Measurements from ENCODE around the gene RGS3.

Gene RGS3

DNA sequence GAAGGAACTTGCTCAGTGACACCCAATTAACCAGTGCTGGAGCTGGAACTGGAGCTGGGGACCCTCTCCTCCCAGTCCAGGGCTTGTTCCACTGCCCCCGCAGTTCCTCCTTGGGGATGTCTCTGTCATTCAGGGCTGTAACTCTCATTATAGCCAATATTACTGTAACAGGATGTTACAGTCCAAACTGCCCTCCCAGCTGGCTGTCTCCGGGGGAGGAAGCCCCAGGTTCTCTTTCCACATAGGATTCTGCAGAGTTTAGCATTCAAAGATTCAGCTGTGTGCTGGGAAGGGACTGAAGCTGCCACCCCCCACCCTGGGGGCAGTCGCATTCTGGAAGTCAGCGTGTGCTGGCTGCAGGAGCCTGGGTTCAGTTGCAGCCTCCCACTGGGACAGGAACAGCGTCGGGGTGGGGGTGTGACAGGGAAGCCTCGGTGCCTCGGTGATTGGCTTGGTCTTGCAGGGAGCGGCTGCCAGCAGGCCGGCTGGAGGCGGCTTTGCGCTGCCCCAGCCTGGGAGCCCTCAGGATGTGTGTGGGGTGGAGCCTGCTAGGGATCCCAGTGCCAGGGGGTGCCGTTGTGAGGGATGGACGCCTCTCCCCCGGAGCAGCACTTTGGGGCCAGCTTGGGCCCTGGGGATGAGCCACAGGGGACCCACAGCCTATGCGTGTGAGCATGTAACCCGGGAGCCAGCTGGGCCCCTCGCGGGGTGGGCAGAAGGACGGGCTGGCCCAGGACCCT lies 101.1 kb downstream of the RGS3 start:
- 0 out of 2 replicates have a peak, but pooled peaks have one; percentile 4 for TF ChIP-seq EP300 (IDR thresholded peaks at IDR 0.05; ENCODE audit: borderline replicate concordance)
- TF ChIP-seq RAD21 (IDR thresholded peaks at IDR 0.05; ENCODE audit: low read depth), result no peak
- no peak for TF ChIP-seq TAF1 (IDR thresholded peaks at IDR 0.05; ENCODE audit: low read depth)
- TF ChIP-seq TEAD4 (IDR thresholded peaks at IDR 0.05), result no peak
- TF ChIP-seq, protein P1, sequence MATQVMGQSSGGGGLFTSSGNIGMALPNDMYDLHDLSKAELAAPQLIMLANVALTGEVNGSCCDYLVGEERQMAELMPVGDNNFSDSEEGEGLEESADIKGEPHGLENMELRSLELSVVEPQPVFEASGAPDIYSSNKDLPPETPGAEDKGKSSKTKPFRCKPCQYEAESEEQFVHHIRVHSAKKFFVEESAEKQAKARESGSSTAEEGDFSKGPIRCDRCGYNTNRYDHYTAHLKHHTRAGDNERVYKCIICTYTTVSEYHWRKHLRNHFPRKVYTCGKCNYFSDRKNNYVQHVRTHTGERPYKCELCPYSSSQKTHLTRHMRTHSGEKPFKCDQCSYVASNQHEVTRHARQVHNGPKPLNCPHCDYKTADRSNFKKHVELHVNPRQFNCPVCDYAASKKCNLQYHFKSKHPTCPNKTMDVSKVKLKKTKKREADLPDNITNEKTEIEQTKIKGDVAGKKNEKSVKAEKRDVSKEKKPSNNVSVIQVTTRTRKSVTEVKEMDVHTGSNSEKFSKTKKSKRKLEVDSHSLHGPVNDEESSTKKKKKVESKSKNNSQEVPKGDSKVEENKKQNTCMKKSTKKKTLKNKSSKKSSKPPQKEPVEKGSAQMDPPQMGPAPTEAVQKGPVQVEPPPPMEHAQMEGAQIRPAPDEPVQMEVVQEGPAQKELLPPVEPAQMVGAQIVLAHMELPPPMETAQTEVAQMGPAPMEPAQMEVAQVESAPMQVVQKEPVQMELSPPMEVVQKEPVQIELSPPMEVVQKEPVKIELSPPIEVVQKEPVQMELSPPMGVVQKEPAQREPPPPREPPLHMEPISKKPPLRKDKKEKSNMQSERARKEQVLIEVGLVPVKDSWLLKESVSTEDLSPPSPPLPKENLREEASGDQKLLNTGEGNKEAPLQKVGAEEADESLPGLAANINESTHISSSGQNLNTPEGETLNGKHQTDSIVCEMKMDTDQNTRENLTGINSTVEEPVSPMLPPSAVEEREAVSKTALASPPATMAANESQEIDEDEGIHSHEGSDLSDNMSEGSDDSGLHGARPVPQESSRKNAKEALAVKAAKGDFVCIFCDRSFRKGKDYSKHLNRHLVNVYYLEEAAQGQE (IDR thresholded peaks at IDR 0.05; ENCODE audit: low read depth), result no peak

DNA sequence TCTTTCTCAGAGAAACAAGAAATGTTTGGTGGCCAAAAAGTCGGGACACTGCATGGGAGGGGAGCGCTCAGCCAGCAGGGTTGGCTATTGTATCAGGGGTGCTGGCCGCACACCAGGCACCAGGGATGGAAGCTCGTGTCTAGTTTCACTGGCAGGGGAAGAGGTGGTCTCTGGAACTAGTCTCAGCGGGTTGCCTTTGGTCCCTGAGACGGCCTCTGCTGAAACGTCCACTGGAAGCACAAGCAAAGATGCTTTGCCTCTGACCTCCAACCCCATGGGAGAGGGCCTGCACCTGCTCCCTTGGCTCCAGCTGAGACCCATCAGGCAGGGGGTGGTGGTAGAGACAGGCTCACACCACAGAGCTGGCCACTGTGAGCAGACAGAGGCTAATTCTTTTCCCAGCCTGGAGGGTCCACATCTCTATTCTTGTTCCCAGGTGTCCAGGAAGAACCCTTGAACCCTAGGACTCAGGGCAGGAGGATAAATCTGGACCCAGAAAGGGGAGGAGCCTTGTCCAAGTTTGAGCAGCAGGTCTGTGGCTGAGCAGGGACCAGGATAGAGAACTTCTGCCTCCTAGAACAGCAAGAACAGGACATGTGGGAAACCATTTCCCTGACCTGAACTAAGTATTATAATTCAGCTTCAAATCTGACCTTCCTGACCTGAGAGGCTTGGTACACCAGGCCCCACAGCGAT lies 102.6 kb downstream of the RGS3 start:
- TF ChIP-seq, protein P2, sequence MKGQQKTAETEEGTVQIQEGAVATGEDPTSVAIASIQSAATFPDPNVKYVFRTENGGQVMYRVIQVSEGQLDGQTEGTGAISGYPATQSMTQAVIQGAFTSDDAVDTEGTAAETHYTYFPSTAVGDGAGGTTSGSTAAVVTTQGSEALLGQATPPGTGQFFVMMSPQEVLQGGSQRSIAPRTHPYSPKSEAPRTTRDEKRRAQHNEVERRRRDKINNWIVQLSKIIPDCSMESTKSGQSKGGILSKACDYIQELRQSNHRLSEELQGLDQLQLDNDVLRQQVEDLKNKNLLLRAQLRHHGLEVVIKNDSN (IDR thresholded peaks at IDR 0.05), result no peak
- no peak for TF ChIP-seq TCF12 (IDR thresholded peaks at IDR 0.05; ENCODE audit: low read depth)
- TF ChIP-seq RAD21 (IDR thresholded peaks at IDR 0.05; ENCODE audit: low read depth), result no peak
- TF ChIP-seq, protein P1 (IDR thresholded peaks at IDR 0.05; ENCODE audit: low read depth), result no peak

- TF ChIP-seq YY1 (IDR thresholded peaks at IDR 0.05; ENCODE audit: low read depth) (no peak), FOXM1 (IDR thresholded peaks at IDR 0.05; ENCODE audit: borderline replicate concordance, low read depth) (no peak), ZBTB7A (IDR thresholded peaks at IDR 0.05; ENCODE audit: low read depth) (no peak), TCF12 (IDR thresholded peaks at IDR 0.05; ENCODE audit: low read depth) (no peak), TAF1 (IDR thresholded peaks at IDR 0.05; ENCODE audit: low read depth) (no peak), CEBPB (IDR thresholded peaks at IDR 0.05) (no peak), MAX (IDR thresholded peaks at IDR 0.05) (no peak), EGR1 (IDR thresholded peaks at IDR 0.05) (no peak), CREB1 (IDR thresholded peaks at IDR 0.05; ENCODE audit: low read depth) (no peak), NFIC (IDR thresholded peaks at IDR 0.05) (no peak), EP300 (IDR thresholded peaks at IDR 0.05; ENCODE audit: borderline replicate concordance) (no peak), RAD21 (IDR thresholded peaks at IDR 0.05; ENCODE audit: low read depth) (no peak), TEAD4 (IDR thresholded peaks at IDR 0.05) (no peak)
- TF ChIP-seq, protein P1 (IDR thresholded peaks at IDR 0.05; ENCODE audit: low read depth), result no peak
- TF ChIP-seq, protein P2 (IDR thresholded peaks at IDR 0.05), result no peak
These were observed 103.2 kb downstream of the RGS3 start for GRCh38 chr9:113566712-113567071.

DNA sequence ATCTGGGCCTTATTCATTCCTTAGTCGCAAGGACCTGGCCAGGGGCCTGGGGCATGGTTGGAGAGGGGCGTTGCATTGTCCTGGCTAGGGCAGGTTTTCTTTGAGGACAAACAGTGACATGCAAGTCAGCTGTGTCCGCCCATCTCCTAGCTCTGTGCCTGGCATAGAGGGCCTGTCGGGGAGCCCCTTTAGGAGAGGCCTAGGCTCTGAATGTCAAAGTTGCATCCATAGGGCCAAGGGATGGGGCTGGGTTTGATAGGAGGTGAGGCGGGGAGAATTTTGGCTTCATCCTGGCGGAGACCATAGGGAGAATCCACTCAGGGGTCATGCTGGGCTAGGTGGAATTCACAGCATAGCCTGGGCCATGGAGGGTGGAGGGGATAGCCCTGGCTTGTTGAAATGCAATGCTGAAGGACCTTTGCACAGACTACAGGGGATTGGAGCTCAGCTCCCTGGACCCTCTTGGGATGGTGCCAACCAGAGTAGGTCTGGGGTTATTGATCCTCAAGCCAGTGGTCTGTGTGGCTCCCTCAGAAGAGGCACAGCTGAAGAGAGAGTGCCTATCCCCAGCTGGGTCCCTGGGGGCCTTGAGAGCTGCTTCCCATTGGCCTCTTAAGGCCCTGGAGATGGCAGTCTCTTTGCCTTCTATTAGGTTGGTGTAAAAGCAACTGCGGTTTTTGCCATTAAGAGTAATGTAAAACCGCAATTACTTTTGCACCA lies 104.0 kb downstream of the RGS3 start:
- TF ChIP-seq TEAD4 (IDR thresholded peaks at IDR 0.05), result no peak
- TF ChIP-seq CEBPB (IDR thresholded peaks at IDR 0.05), result no peak
- no peak for TF ChIP-seq TAF1 (IDR thresholded peaks at IDR 0.05; ENCODE audit: low read depth)
- TF ChIP-seq, protein P1 (IDR thresholded peaks at IDR 0.05; ENCODE audit: low read depth), result no peak
- no peak for TF ChIP-seq CREB1 (IDR thresholded peaks at IDR 0.05; ENCODE audit: low read depth)
- TF ChIP-seq, protein P2 (IDR thresholded peaks at IDR 0.05), result no peak
- TF ChIP-seq MAX (IDR thresholded peaks at IDR 0.05), result no peak
- TF ChIP-seq EGR1 (IDR thresholded peaks at IDR 0.05), result no peak
- TF ChIP-seq ZBTB7A (IDR thresholded peaks at IDR 0.05; ENCODE audit: low read depth), result no peak
- TF ChIP-seq TCF12 (IDR thresholded peaks at IDR 0.05; ENCODE audit: low read depth), result no peak

Measured in Ishikawa (cell line).